Hematopoietic multipotent progenitor cell treated with erythropoietin and hydrocortisone succinate and interleukin-3 and kit ligand, for 4 days (in vitro differentiated cells): Measurements from ENCODE around the gene SLC7A6OS.
"Not testable (repeated sequence)": the region's sequence is repeated elsewhere in the genome, so short reads cannot be mapped to it uniquely, and the experiment has no call there.

Source experiments
- DNase-seq: peaks from one replicate; pipeline ENCODE4 v3.0.0-alpha.2; 2015

The SLC7A6OS gene

GRCh38 chr16:68297908-68298307, 12.8 kb downstream of the SLC7A6OS start:
- no peak for DNase-seq

GRCh38 chr16:68296693-68297092, 14.1 kb downstream of the SLC7A6OS start:
- no peak for DNase-seq

- no peak for DNase-seq
Observed at GRCh38 chr16:68296291-68296690, 14.5 kb downstream of the SLC7A6OS start.

- no peak for DNase-seq
Observed at GRCh38 chr16:68292425-68292824, 18.3 kb downstream of the SLC7A6OS start.

GRCh38 chr16:68291227-68291626, 19.5 kb downstream of the SLC7A6OS start:
- DNase-seq: no peak

- no peak for DNase-seq
Observed at GRCh38 chr16:68290450-68290849, 20.3 kb downstream of the SLC7A6OS start.

- DNase-seq: peak; percentile 95
Observed at GRCh38 chr16:68289621-68290329, 21.0 kb downstream of the SLC7A6OS start.

- DNase-seq: no peak
Observed at GRCh38 chr16:68289202-68289601, 21.5 kb downstream of the SLC7A6OS start.

- not testable (repeated sequence) for DNase-seq
Observed at GRCh38 chr16:68288796-68289195, 21.9 kb downstream of the SLC7A6OS start.

GRCh38 chr16:68288252-68288650, 22.5 kb downstream of the SLC7A6OS start:
- DNase-seq: no peak

GRCh38 chr16:68287276-68288251, 23.2 kb downstream of the SLC7A6OS start:
- DNase-seq: peak; percentile 65

- DNase-seq: peak; percentile 76
Observed at GRCh38 chr16:68286153-68287074, 24.3 kb downstream of the SLC7A6OS start.

GRCh38 chr16:68285683-68286082, 25.1 kb downstream of the SLC7A6OS start:
- DNase-seq: no peak

GRCh38 chr16:68284847-68285246, 25.9 kb downstream of the SLC7A6OS start:
- DNase-seq: peak; percentile 69

GRCh38 chr16:68283801-68284598, 26.7 kb downstream of the SLC7A6OS start:
- DNase-seq: peak; percentile 49

- DNase-seq: no peak
Observed at GRCh38 chr16:68283346-68283745, 27.4 kb downstream of the SLC7A6OS start.

GRCh38 chr16:68282064-68282452, 28.7 kb downstream of the SLC7A6OS start:
- DNase-seq: no peak

GRCh38 chr16:68281368-68282063, 29.2 kb downstream of the SLC7A6OS start:
- DNase-seq: no peak

- DNase-seq: no peak
Observed at GRCh38 chr16:68279726-68280558, 30.8 kb downstream of the SLC7A6OS start.

- DNase-seq: no peak
Observed at GRCh38 chr16:68276223-68276622, 34.5 kb downstream of the SLC7A6OS start.
